ENCODE data around the gene FUT8. TPM values are rescaled to one million over a fixed set of nuclear protein-coding genes. Genes with fewer than 3 reads are reported as not detected.

Gene FUT8
- polyA plus RNA-seq, 1 of the 3 experiments (the other 2 are of a cell fraction), result 31.7 TPM

- no peak for TF ChIP-seq FOXJ3 (CRISPR knock-in tag; IDR thresholded peaks at IDR 0.05)
- TF ChIP-seq YY1 (IDR thresholded peaks at IDR 0.05; ENCODE audit: low read depth), result no peak
- TF ChIP-seq CHD2 (IDR thresholded peaks at IDR 0.05; ENCODE audit: low read length, partially characterized antibody), result no peak
- no peak for TF ChIP-seq POLR2AphosphoS5 (IDR thresholded peaks at IDR 0.05; ENCODE audit: low read depth, low read length)
- TF ChIP-seq, protein P1, sequence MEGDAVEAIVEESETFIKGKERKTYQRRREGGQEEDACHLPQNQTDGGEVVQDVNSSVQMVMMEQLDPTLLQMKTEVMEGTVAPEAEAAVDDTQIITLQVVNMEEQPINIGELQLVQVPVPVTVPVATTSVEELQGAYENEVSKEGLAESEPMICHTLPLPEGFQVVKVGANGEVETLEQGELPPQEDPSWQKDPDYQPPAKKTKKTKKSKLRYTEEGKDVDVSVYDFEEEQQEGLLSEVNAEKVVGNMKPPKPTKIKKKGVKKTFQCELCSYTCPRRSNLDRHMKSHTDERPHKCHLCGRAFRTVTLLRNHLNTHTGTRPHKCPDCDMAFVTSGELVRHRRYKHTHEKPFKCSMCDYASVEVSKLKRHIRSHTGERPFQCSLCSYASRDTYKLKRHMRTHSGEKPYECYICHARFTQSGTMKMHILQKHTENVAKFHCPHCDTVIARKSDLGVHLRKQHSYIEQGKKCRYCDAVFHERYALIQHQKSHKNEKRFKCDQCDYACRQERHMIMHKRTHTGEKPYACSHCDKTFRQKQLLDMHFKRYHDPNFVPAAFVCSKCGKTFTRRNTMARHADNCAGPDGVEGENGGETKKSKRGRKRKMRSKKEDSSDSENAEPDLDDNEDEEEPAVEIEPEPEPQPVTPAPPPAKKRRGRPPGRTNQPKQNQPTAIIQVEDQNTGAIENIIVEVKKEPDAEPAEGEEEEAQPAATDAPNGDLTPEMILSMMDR (IDR thresholded peaks at IDR 0.05), result no peak
- TF ChIP-seq ZBTB33 (IDR thresholded peaks at IDR 0.05; ENCODE audit: borderline replicate concordance, low read depth), result no peak
- no peak for TF ChIP-seq MEF2A (IDR thresholded peaks at IDR 0.05; ENCODE audit: borderline replicate concordance, low read depth)
- no peak for TF ChIP-seq MAX (IDR thresholded peaks at IDR 0.05; ENCODE audit: low read depth)
- TF ChIP-seq ELF1 (IDR thresholded peaks at IDR 0.05), result no peak
- no peak for TF ChIP-seq GABPA (IDR thresholded peaks at IDR 0.05; ENCODE audit: low read depth)
- no peak for TF ChIP-seq USF1 (IDR thresholded peaks at IDR 0.05; ENCODE audit: borderline replicate concordance, low read depth)
- no peak for TF ChIP-seq EP300 (IDR thresholded peaks at IDR 0.05; ENCODE audit: borderline replicate concordance in 1 of 2, low read depth in 1 of 2, low read length in 1 of 2)
- no peak for TF ChIP-seq JUND (IDR thresholded peaks at IDR 0.05)
- TF ChIP-seq SIN3A (IDR thresholded peaks at IDR 0.05; ENCODE audit: borderline replicate concordance, low read depth, low read length), result no peak
- no peak for TF ChIP-seq MXI1 (IDR thresholded peaks at IDR 0.05; ENCODE audit: low read depth, low read length)
- no peak for TF ChIP-seq USF2 (IDR thresholded peaks at IDR 0.05; ENCODE audit: borderline replicate concordance, low read depth, low read length)
- no peak for TF ChIP-seq TAF1 (IDR thresholded peaks at IDR 0.05; ENCODE audit: borderline replicate concordance, low read depth, low read length)
- Histone ChIP-seq H3K4me3 (ENCODE audit: low read depth in 2 of 2, low read length in 1 of 2) (no peak overlapping the region), H2AFZ (ENCODE audit: low read depth) (no peak overlapping the region), H3K4me2 (no peak overlapping the region), H3K4me1 (ENCODE audit: control insufficient read depth in 1 of 2, insufficient read depth in 2 of 2, low read depth in 1 of 2, low read length in 1 of 2) (no peaks in the 10 kb centered on the region), H3K9ac (no peak overlapping the region), H3K27me3 (ENCODE audit: insufficient read depth) (no peaks in the 10 kb centered on the region), H3K79me2 (ENCODE audit: insufficient read depth) (no peaks in the 10 kb centered on the region), H3K36me3 (replicated peaks in 1 of 2; ENCODE audit: control insufficient read depth in 1 of 2, insufficient read depth in 2 of 2, low read length in 1 of 2) (no peaks in the 10 kb centered on the region), H3K9me2 (no peaks in the 10 kb centered on the region), H3F3A (replicated peaks; ENCODE audit: insufficient read depth) (no peaks in the 10 kb centered on the region), H4K20me1 (ENCODE audit: insufficient read depth) (no peaks in the 10 kb centered on the region), H3K27ac (ENCODE audit: low read depth in 2 of 2, low read length in 1 of 2) (no peak overlapping the region), H3K9me3 (no peaks in the 10 kb centered on the region)
- CTCF ChIA-PET, result no interaction called here
- POLR2A ChIA-PET, result no interaction called here
- no peak for DNase-seq
- WGBS (ENCODE audit: low lambda C conversion rate), result 56% methylated on average over 4 of the region's 4 CpGs
These were observed 20.2 kb upstream of the FUT8 start for GRCh38 chr14:65392296-65392695.
